Pancreas (tissue), 10 donors: ENCODE results near the gene MAN1A2. TPM values are rescaled to one million over a fixed set of nuclear protein-coding genes. Genes with fewer than 3 reads are reported as not detected.

ENCODE experiments used
- ATAC-seq, 4 donors: fragments of 200-7000 bp; cut with Tn5 transposase; one replicate each; pipeline versions ENCODE4 v1.8.0 to v1.9.1; 2020; ENCODE audit warnings: mild to moderate bottlenecking in 4 of 4, moderate library complexity in 4 of 4
- DNase-seq, 6 donors: peaks; one replicate each; pipeline ENCODE4 v3.0.0-alpha.2; 2020
- FAIRE-seq: peaks from 2 replicates; lab custom pipeline; 2012; peaks lifted over from hg19 to GRCh38; lab: Jason Lieb, UNC
- H3K27ac ChIP-seq, 4 donors: fragments of 200-600 bp; sonication (generic); 1 replicate in 3 of 4; 2 replicates in 1 of 4; pipeline versions ENCODE4 v1.5.0 to v1.8.0; 2020
- H3K27me3 ChIP-seq, 4 donors: fragments of 200-600 bp; one replicate each; pipeline ENCODE4 v1.8.0; 2021
- H3K36me3 ChIP-seq, 3 donors: fragments of 200-600 bp; sonication (generic) in 1 of 3; one replicate each; pipeline versions ENCODE4 v1.5.0 to v1.8.0; 2020 to 2021
- H3K4me1 ChIP-seq, 3 donors: fragments of 200-600 bp; one replicate each; pipeline ENCODE4 v1.8.0; 2021
- H3K4me3 ChIP-seq, 4 donors: fragments of 200-600 bp; sonication (generic) in 2 of 4; one replicate each; pipeline versions ENCODE4 v1.5.0 to v1.8.0; 2020 to 2021
- H3K9me3 ChIP-seq, 4 donors: fragments of 200-600 bp; one replicate each; pipeline ENCODE4 v1.8.0; 2021
- WGBS, 2 donors: extraction: QIAGEN DNeasy Blood & Tissue Kit; methylation state at CpG; one replicate each; pipeline ENCODE4 v1.1.7; 2013; 5-methylcytosine and 5-hydroxymethylcytosine counted together
- intact Hi-C, 3 donors: fragments of 100-400 bp; cut with DNase I; formaldehyde crosslinking; loops; one replicate each; pipeline versions ENCODE4 v1.11.1 to v1.14.2; 2022
- polyA plus RNA-seq, 2 donors: library from polyadenylated mRNA; stranded (reverse); fragments of 200-250 nt; gene quantifications; one replicate each; pipeline ENCODE4 v1.2.3, GENCODE V29; 2013
- total RNA-seq, 6 donors: library from RNA; stranded (reverse); fragmentation: NEBNext Ultra II Directional in 4 of 6; extraction: Animal tissue kit (Norgen Biotek cat#: 25700) in 4 of 6; gene quantifications; one replicate each; pipeline versions ENCODE4 v1.2.1 to v1.2.4, GENCODE V29; 2021 to 2023
- TF ChIP-seq, protein P1 (sequence below), 4 donors: fragments of 200-600 bp; sonication (generic) in 3 of 4; IDR thresholded peaks; one replicate each; pipeline versions ENCODE4 v1.5.0 to v1.8.0; 2021; ENCODE audit warnings: antibody characterized with exemption in 4 of 4
- donor health status: healthy with polysubstance abuse.
- donor health status: DM: no; HTN: no; CAD: no; lungs with moderate emphysema.
- donor health status: DM: no; HTN: no; CAD: no.
- donor health status: control.
- donor health status: control.
- donor health status: Bipolar disorder and iron deficiency.
- donor health status: DM: yes; HTN: yes; CAD: no.
- donor health status: DM: no; HTN: no; CAD: no.
- donor health status: DM: no; HTN: no; CAD: no.
- donor health status: DM: yes; HTN: yes; CAD: no.

The MAN1A2 gene
- total and polyA plus RNA-seq, 8 donors, result 6.0 to 50.7 (median 44.0) TPM

DNA sequence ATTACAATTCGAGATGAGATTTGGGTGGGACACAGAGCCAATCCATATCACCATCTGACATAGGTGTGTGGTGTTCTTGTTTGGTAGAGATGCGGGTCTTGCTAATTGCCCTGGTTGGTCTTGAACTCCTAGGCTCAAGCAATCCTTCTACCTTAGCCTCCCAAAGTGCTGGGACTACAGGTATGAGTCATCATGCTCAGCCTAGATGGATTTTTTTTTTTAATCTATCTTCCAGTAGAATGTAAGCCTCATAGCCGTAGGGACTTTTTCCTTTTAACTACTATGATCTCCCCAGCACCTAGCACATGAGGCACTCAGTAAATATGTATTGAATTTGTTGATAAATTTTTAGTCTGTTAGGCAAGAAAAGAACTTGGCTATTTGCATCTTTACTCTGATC, 144.0 kb downstream of the MAN1A2 start:
- ATAC-seq (peak in 3 of 4 donors; percentile 19 to 55 (median 39)), DNase-seq (no peak), FAIRE-seq (no peak)
- peaks cover under 1 to 3% (median 3%) of the 10 kb centered on the region in 3 donors for H3K4me1 ChIP-seq
- H3K27ac ChIP-seq, result no peak overlapping the region
- no peaks in the 10 kb centered on the region for H3K36me3 ChIP-seq
- no peak overlapping the region for H3K4me3 ChIP-seq
- no peaks in the 10 kb centered on the region for H3K9me3 ChIP-seq
- WGBS, 2 donors, result 72 to 75% methylated on average over 3 of the region's 3 CpGs
- no peaks in the 10 kb centered on the region for H3K27me3 ChIP-seq
- TF ChIP-seq, protein P1, sequence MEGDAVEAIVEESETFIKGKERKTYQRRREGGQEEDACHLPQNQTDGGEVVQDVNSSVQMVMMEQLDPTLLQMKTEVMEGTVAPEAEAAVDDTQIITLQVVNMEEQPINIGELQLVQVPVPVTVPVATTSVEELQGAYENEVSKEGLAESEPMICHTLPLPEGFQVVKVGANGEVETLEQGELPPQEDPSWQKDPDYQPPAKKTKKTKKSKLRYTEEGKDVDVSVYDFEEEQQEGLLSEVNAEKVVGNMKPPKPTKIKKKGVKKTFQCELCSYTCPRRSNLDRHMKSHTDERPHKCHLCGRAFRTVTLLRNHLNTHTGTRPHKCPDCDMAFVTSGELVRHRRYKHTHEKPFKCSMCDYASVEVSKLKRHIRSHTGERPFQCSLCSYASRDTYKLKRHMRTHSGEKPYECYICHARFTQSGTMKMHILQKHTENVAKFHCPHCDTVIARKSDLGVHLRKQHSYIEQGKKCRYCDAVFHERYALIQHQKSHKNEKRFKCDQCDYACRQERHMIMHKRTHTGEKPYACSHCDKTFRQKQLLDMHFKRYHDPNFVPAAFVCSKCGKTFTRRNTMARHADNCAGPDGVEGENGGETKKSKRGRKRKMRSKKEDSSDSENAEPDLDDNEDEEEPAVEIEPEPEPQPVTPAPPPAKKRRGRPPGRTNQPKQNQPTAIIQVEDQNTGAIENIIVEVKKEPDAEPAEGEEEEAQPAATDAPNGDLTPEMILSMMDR (IDR thresholded peaks at IDR 0.05), result no peak
- intact Hi-C loops, result loop anchor here in 1 of 3 donors (5.0 kb wide), 1 partner anchor 246 kb away; no protein-coding TSS in a partner anchor

DNA sequence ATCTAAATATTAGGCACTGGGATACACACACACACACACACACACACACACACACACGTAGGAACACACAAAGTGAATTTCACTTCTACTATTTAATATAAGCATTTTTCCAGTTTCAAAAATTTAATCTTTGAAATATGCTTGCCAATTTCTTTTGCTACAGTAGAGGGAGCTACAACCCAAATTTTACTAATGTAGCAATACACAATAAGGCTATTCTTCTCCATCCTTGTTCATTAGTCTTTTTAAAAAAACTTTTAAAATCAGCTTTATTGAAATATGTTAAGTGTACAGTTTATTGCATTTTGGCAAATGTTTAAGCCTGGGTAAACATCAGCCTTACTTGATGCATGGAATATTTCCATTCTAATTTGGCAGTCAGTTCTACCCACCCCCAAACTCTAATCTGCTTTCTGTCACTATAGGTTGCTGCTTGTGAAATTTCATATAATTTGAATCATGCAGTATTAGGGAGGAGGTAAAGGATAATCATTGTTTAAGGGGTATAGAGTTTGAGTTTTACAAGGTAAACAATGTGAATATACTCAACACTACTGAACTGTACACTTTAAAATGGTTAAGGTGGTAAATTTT, 145.6 kb downstream of the MAN1A2 start:
- Histone ChIP-seq H3K27ac (no peak overlapping the region), H3K27me3 (no peaks in the 10 kb centered on the region), H3K4me3 (no peak overlapping the region), H3K9me3 (no peaks in the 10 kb centered on the region), H3K4me1 (peaks cover 0 to 3% (median 0%) of the 10 kb centered on the region in 3 donors), H3K36me3 (no peaks in the 10 kb centered on the region)
- FAIRE-seq (peak; percentile 91), DNase-seq (no peak), ATAC-seq (peak in 3 of 4 donors; percentile 77 to 81 (median 80))
- TF ChIP-seq, protein P1 (IDR thresholded peaks at IDR 0.05), result peak in 2 of 4 donors; percentile 36
- intact Hi-C loops, result loop anchor here in 1 of 3 donors (5.0 kb wide), 1 partner anchor 244 kb away; no protein-coding TSS in a partner anchor
- WGBS, 2 donors, result 1 to 8% methylated on average over 1 of the region's 1 CpG

DNA sequence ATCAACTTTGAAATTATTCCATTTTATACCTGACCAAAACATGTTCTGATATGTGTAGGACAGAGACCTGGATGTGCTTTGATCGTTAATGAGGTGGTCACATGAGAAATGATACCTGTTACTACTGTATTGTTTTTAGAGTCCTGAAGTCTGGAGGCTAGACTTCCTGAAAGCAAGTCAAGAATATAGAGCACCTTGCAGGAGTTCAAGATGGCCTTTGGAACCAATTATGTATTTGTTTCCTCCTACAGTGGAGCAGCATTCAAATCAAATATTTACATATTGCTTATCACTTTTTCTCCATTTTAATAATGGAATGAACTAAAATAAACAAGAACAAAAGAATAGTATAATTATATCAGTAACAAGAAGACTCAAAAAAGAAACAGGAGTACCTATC, 155.9 kb downstream of the MAN1A2 start:
- no peaks in the 10 kb centered on the region for H3K27me3 ChIP-seq
- no peaks in the 10 kb centered on the region for H3K9me3 ChIP-seq
- DNase-seq, result no peak
- H3K4me3 ChIP-seq, result no peak overlapping the region
- peak in 1 of 4 donors; percentile 37 for ATAC-seq
- WGBS, 2 donors, result 81 to 90% methylated on average over 1 of the region's 1 CpG
- FAIRE-seq, result no peak
- intact Hi-C loops, result loop anchor here in 1 of 3 donors (10.0 kb wide), 1 partner anchor 382 kb away; no protein-coding TSS in a partner anchor
- no peak overlapping the region for H3K27ac ChIP-seq
- TF ChIP-seq, protein P1 (IDR thresholded peaks at IDR 0.05), result no peak
- H3K36me3 ChIP-seq, result no peaks in the 10 kb centered on the region
- peaks cover 0 to 7% (median 6%) of the 10 kb centered on the region in 3 donors for H3K4me1 ChIP-seq

DNA sequence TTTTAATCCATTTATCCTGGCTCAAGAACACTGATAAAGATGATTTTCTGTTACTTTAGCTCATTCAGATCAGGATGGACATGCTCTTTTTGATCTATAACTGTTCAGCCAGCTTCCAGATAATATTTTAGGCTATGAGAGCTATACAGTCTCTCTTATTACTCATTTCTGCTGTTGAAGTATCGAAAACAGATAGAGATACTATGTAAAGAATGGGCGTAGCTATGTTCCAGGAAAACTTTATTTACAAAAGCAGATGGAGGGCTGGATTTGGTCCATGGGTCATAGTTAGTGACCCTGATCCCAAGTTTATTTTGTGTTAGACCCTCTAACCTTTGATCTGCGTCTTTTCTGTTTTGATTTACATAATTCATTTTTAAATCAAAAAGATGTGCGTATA, 159.8 kb downstream of the MAN1A2 start:
- Histone ChIP-seq H3K4me1 (peaks cover 0 to 7% (median 6%) of the 10 kb centered on the region in 3 donors), H3K4me3 (no peak overlapping the region), H3K27ac (peak overlapping the region in 1 of 4 donors; percentile 2), H3K9me3 (no peaks in the 10 kb centered on the region), H3K36me3 (no peaks in the 10 kb centered on the region), H3K27me3 (no peaks in the 10 kb centered on the region)
- ATAC-seq (peak in 2 of 4 donors; percentile 45 to 75), DNase-seq (no peak), FAIRE-seq (no peak)
- TF ChIP-seq, protein P1 (IDR thresholded peaks at IDR 0.05), result no peak
- intact Hi-C loops, result loop anchor here in 1 of 3 donors (10.0 kb wide), 1 partner anchor 378 kb away; no protein-coding TSS in a partner anchor
- WGBS, 2 donors, result 44 to 54% methylated on average over 4 of the region's 4 CpGs
